ENCODE data around the gene MTFR1L. TPM values are rescaled to one million over a fixed set of nuclear protein-coding genes. Genes with fewer than 3 reads are reported as not detected.

Gene MTFR1L
- total RNA-seq, 2 donors from 2014 or later: 34.0 to 39.1 TPM

DNA sequence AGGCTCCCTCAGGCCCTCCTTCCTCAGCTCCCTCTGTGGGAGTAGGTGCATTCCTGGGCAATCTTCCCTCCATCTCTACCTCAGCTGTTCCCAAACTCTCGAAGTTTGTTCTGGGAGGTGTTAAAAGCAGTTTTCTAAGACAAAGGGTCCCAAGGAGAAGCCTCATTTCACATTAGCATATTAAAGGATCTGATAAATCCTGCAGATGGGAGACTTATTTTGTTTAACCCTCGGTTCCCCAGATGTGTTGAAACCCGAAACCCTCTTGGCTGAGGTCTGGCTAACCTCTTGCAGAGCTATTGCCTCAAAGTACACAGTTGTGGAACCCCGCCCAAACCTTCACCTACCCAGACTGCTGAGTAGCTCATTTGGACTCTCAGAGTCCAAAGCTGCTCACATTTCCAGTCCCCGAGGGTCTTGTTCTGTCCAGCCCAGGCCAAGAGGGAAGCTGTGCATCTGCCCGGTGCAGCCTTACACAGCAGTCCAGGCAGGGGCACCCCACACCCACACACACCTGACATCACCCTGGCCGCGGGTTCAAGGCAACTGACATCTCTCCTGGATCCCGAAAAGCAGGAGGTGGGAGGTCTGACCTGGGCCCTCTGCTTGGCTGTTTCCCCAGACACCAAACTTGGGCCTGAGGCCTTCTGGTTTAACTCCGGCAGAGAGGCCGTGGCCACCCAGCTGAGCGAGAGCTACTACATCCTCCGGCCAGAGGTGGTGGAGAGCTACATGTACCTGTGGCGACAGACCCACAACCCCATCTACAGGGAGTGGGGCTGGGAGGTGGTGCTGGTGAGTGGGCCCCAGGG lies 39.2 kb upstream of the MTFR1L start:
- no peak overlapping the region for H3K4me3 Mint-ChIP-seq
- H3K9me3 Mint-ChIP-seq: no peaks in the 10 kb centered on the region
- H3K36me3 Mint-ChIP-seq (ENCODE audit: insufficient read depth in 2 of 2): no peaks in the 10 kb centered on the region
- no peaks in the 10 kb centered on the region for H3K27me3 Mint-ChIP-seq (ENCODE audit: low read depth)
- H3K4me1 Mint-ChIP-seq (ENCODE audit: low read depth): peaks cover 15% of the 10 kb centered on the region
- DNase-seq (no peak), ATAC-seq (replicated peaks in 1 of 2) (no peak)
- no peak overlapping the region for H3K27ac Mint-ChIP-seq

GRCh38 chr1:25781130-25781433 lies 38.7 kb upstream of the MTFR1L start:
- no peak overlapping the region for H3K4me3 Mint-ChIP-seq
- DNase-seq: no peak
- no peak for ATAC-seq (replicated peaks in 1 of 2)
- H3K4me1 Mint-ChIP-seq (ENCODE audit: low read depth): peaks cover 10% of the 10 kb centered on the region
- H3K27me3 Mint-ChIP-seq (ENCODE audit: low read depth): no peaks in the 10 kb centered on the region
- no peaks in the 10 kb centered on the region for H3K9me3 Mint-ChIP-seq
- no peak overlapping the region for H3K27ac Mint-ChIP-seq
- H3K36me3 Mint-ChIP-seq (ENCODE audit: insufficient read depth in 2 of 2): no peaks in the 10 kb centered on the region

DNA sequence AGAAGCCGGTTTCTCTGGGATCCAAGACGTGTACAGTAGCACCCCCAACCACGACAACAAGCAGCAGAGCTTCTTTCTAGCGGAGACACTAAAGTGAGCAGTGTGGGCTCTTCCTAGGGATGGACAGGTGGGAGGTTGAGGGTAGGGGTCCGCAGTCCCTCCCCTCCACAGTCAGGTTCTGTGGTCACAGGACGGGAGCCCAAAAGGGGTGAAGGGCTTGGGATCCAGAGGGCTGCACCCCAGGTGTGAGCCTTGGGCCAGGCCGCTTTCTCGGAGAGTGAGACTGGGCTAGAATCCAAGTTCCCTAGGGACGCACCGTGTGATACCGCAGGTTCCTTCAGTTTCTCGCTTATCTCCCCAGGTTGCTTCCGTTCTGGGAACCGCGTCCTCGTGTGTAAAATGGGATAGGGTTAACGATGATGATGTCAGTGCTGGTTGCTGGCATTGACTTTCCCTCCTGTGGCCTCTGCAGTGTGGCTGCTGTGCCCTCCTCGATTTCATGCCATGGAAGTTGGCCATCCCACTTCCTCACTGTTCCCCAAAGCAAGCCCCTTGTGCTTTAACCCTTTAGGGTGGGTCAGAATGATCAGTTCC lies 37.0 kb upstream of the MTFR1L start:
- DNase-seq: no peak
- Mint-ChIP-seq H3K36me3 (ENCODE audit: insufficient read depth in 2 of 2) (no peaks in the 10 kb centered on the region), H3K4me3 (no peak overlapping the region), H3K27ac (no peak overlapping the region), H3K27me3 (ENCODE audit: low read depth) (no peaks in the 10 kb centered on the region), H3K4me1 (ENCODE audit: low read depth) (peaks cover 13% of the 10 kb centered on the region), H3K9me3 (no peaks in the 10 kb centered on the region)
- no peak for ATAC-seq (replicated peaks in 1 of 2)

- Mint-ChIP-seq H3K36me3 (ENCODE audit: insufficient read depth in 2 of 2) (no peaks in the 10 kb centered on the region), H3K4me3 (no peak overlapping the region), H3K9me3 (no peaks in the 10 kb centered on the region), H3K4me1 (ENCODE audit: low read depth) (peaks cover 8% of the 10 kb centered on the region), H3K27ac (no peak overlapping the region), H3K27me3 (ENCODE audit: low read depth) (no peaks in the 10 kb centered on the region)
- DNase-seq (no peak), ATAC-seq (replicated peaks in 1 of 2) (no peak)
These were observed 35.1 kb upstream of the MTFR1L start for GRCh38 chr1:25784575-25785051.

GRCh38 chr1:25785333-25786067 lies 34.3 kb upstream of the MTFR1L start:
- ATAC-seq (replicated peaks in 1 of 2): no peak
- Mint-ChIP-seq H3K4me3 (no peak overlapping the region), H3K4me1 (ENCODE audit: low read depth) (peaks cover 8% of the 10 kb centered on the region), H3K36me3 (ENCODE audit: insufficient read depth in 2 of 2) (no peaks in the 10 kb centered on the region), H3K27ac (no peak overlapping the region), H3K27me3 (ENCODE audit: low read depth) (no peaks in the 10 kb centered on the region), H3K9me3 (no peaks in the 10 kb centered on the region)
- no peak for DNase-seq

GRCh38 chr1:25786887-25787759 lies 32.6 kb upstream of the MTFR1L start:
- no peak for ATAC-seq (replicated peaks in 1 of 2)
- Mint-ChIP-seq H3K27me3 (ENCODE audit: low read depth) (no peaks in the 10 kb centered on the region), H3K9me3 (no peaks in the 10 kb centered on the region), H3K36me3 (ENCODE audit: insufficient read depth in 2 of 2) (no peaks in the 10 kb centered on the region), H3K27ac (no peak overlapping the region), H3K4me1 (ENCODE audit: low read depth) (peaks cover 8% of the 10 kb centered on the region), H3K4me3 (no peak overlapping the region)
- DNase-seq: no peak

DNA sequence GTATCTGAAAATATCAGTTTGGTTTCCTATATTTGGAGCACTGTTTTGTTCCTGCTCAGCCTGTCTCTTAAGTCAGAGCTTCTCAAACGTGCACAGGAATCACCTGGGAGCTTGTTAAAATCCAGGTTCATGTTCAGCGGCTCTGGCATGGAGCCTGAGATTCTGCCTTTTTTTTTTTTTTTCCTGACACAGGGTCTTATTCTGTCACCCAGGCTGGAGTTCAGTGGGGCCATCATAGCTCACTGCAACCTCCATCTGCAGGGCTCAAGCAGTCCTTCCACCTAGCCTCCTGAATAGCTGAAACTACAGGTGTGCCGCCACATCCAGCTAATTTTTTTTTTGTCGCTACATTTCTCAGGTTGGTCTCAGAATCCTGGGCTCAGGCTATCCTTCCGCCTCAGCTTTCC lies 32.0 kb upstream of the MTFR1L start:
- H3K36me3 Mint-ChIP-seq (ENCODE audit: insufficient read depth in 2 of 2): no peaks in the 10 kb centered on the region
- H3K4me1 Mint-ChIP-seq (ENCODE audit: low read depth): peaks cover 8% of the 10 kb centered on the region
- no peaks in the 10 kb centered on the region for H3K9me3 Mint-ChIP-seq
- ATAC-seq (replicated peaks in 1 of 2) (no peak), DNase-seq (no peak)
- H3K27ac Mint-ChIP-seq: no peak overlapping the region
- H3K4me3 Mint-ChIP-seq: no peak overlapping the region
- H3K27me3 Mint-ChIP-seq (ENCODE audit: low read depth): no peaks in the 10 kb centered on the region

- Mint-ChIP-seq H3K36me3 (ENCODE audit: insufficient read depth in 2 of 2) (no peaks in the 10 kb centered on the region), H3K27ac (no peak overlapping the region), H3K27me3 (ENCODE audit: low read depth) (no peaks in the 10 kb centered on the region), H3K4me3 (no peak overlapping the region), H3K4me1 (ENCODE audit: low read depth) (peaks cover 28% of the 10 kb centered on the region), H3K9me3 (no peaks in the 10 kb centered on the region)
- no peak for ATAC-seq (replicated peaks in 1 of 2)
- no peak for DNase-seq
These were observed 29.3 kb upstream of the MTFR1L start for GRCh38 chr1:25790472-25790871.

GRCh38 chr1:25792115-25792514 lies 27.6 kb upstream of the MTFR1L start:
- H3K36me3 Mint-ChIP-seq (ENCODE audit: insufficient read depth in 2 of 2): no peaks in the 10 kb centered on the region
- no peaks in the 10 kb centered on the region for H3K27me3 Mint-ChIP-seq (ENCODE audit: low read depth)
- DNase-seq: no peak
- H3K9me3 Mint-ChIP-seq: no peaks in the 10 kb centered on the region
- no peak for ATAC-seq (replicated peaks in 1 of 2)
- H3K27ac Mint-ChIP-seq: no peak overlapping the region
- no peak overlapping the region for H3K4me3 Mint-ChIP-seq
- H3K4me1 Mint-ChIP-seq (ENCODE audit: low read depth): peaks cover 40% of the 10 kb centered on the region

DNA sequence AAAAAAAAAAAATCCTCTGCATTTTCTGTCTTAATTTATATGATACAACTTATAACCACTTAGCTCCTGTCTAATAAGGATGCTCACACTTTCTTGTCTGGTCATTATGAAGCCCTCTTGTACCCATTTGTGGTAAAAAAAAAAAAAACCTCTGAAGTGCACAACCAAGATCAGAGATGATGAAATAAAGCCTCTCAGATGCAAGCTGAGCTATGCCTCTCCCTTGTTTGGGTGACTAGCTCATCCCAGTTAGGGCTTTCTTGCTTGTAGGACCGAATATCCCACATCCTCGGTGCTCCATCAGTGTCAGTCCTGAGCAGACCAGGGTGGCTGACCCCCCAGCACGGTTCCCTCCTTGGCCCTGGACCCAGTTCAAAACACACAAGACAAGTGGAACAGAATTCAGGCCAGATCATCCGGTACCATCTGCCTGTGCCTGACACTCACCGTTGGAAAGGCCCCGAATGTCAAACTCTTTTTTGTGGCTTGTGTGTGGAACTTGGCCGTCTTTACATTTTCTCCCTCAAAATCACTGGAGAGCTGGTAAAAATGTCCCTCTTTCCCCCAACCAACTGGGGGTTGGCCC lies 26.1 kb upstream of the MTFR1L start:
- Mint-ChIP-seq H3K9me3 (no peaks in the 10 kb centered on the region), H3K4me3 (no peak overlapping the region), H3K4me1 (ENCODE audit: low read depth) (peaks cover 50% of the 10 kb centered on the region), H3K36me3 (ENCODE audit: insufficient read depth in 2 of 2) (no peaks in the 10 kb centered on the region), H3K27ac (no peak overlapping the region), H3K27me3 (ENCODE audit: low read depth) (no peaks in the 10 kb centered on the region)
- ATAC-seq (replicated peaks in 1 of 2): no peak
- no peak for DNase-seq

DNA sequence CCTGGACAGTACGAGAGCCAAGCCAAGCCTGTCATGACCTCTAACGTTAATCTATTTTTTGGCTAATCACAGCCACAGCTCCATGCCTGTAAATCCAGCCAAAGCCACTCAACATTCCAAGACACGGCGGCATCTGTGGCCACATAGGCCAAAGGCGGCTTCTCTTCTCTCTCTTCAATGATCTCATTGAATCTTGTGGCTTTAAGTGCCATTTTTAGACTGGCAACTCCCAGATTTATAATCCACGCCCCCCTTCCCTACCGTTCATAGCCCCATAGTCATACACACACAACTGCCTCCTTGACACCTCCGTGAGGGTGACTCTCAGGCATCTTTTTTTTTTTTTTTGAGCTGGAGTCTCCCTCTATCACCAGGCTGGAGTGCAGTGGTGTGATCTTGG lies 25.4 kb upstream of the MTFR1L start:
- no peaks in the 10 kb centered on the region for H3K36me3 Mint-ChIP-seq (ENCODE audit: insufficient read depth in 2 of 2)
- DNase-seq (no peak), ATAC-seq (replicated peaks in 1 of 2) (no peak)
- no peak overlapping the region for H3K4me3 Mint-ChIP-seq
- H3K27me3 Mint-ChIP-seq (ENCODE audit: low read depth): no peaks in the 10 kb centered on the region
- no peak overlapping the region for H3K27ac Mint-ChIP-seq
- peaks cover 51% of the 10 kb centered on the region for H3K4me1 Mint-ChIP-seq (ENCODE audit: low read depth)
- H3K9me3 Mint-ChIP-seq: no peaks in the 10 kb centered on the region

DNA sequence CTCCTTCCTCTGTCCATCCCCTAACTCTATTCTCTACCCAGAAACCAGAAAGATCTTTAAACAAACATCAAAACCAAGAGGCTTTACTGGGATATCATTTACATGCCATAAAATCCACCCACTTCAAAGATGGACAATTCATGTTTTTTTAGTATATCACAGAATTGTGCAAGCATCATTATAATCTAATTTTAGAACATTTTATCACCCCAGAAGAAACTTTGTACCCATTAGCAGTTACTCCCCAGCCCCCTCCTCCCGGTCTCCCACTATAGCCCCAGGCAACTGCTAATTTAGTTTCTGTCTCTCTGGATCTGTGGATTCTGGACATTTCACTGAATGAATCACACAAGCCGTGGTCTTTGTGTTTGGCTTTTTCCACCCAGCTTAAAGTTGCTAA lies 24.5 kb upstream of the MTFR1L start:
- Mint-ChIP-seq H3K4me1 (ENCODE audit: low read depth) (peaks cover 54% of the 10 kb centered on the region), H3K4me3 (no peak overlapping the region), H3K27ac (no peak overlapping the region), H3K9me3 (no peaks in the 10 kb centered on the region), H3K36me3 (ENCODE audit: insufficient read depth in 2 of 2) (no peaks in the 10 kb centered on the region), H3K27me3 (ENCODE audit: low read depth) (no peaks in the 10 kb centered on the region)
- DNase-seq: no peak
- ATAC-seq (replicated peaks in 1 of 2): no peak
